Activated gamma-delta T cell treated with anti-CD3 and anti-CD28 coated beads, Interleukin-2, amount 50 U/mL, for 16 hours (primary cell): Measurements from ENCODE around the gene MUC2.

Experiments
- DNase-seq: peaks from one replicate; pipeline ENCODE4 v3.0.0-alpha.2; 2020; ENCODE audit warnings: low read depth

Gene MUC2

DNA sequence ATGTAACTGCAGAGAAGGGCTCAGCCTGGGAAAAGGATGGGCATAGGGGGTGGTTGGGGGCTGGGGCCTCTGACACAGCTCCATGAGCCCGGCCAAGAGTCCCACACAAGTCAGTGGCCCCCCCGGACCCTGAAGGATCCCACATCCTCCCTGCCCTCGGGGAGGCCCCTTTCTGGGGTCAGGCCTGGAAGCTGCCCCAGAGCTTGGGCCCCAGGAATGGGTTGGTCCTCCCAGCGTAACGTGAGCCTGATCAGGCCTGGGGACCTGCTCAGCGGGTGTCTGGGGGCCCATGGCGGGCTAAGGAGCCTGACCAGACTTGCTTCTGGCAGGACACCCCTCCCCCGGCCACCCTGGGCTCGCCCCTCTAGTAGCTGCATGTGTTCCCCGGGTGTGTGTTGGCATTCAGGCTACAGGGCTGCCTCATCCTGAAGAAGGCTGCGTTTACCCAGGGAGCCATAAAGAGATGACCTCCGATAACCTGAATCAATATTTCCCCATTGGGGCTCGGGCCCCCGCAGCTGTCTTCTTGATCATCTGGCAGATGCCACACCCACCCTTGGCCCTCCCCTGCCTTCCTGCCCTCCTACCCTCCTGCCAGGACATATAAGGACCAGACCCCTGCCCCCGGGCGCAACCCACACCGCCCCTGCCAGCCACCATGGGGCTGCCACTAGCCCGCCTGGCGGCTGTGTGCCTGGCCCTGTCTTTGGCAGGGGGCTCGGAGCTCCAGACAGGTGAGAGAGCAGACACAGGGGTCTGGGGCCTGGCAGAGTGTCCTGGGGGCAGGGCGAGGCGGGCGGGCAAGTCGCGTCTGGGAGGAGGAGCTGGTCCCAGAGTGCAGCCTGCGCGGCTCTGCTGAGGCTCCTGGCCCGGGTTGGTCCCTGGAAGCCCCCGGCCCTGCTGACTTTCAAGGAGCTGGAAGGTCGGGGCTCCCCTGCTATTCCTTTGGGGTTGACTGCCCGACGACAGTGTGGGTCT is at the start of gene MUC2:
Gene MUC2 (plus strand): TSS at position 631 of the 978 bp plus-strand sequence.
- no peak for DNase-seq

DNA sequence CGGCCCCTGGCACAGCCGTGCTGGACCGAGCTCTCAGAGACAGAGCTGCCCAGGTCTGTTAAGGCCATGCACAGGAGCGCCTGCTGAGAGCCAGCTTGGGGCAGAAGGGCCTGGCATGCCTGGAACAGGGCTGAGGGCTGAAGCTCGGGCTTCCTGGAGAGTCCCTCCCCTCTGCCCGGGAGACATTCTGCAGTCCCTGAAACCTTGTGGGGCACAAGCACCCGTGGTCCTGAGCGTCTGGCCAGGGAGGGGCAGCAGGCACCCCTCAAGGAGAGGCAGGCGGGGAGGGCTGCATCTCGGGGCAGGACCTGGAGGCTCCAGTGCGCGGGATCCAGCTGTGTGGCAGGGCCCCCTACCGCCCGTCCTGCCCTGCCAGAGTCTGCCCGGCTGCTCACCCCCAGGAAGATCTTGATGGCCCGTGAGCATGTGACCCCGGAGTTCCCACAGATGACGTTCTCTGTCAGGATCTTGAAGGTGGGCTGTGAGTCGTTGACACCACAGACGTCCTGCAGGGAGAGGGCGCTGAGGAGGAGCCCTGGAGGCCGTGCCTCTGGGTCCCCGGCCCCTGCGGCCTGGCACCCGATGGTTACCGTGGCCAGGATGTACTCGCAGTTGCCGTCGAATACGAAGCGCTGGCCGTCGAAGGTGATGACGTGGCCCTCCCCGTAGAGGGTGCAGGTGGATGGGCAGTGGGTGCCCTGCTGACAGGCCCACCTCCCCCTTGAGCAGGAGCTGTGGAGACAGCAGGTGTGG is 49.1 kb upstream of the MUC2 start:
- DNase-seq: no peak

DNA sequence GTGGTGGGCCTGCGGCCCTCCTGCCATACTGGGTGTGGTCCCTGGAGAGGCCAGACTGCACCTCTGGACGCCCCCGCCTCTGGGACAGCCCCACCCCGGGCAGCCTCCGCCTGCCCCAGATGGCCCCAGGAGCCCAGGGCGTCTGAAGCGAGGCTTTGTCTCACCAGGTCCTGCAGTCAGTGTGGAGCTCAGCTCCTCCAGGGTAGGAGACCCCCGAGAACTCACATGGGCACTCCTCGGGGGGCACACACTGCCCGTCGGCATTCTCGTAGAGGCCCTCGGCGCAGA is 48.6 kb upstream of the MUC2 start:
- DNase-seq: no peak

DNA sequence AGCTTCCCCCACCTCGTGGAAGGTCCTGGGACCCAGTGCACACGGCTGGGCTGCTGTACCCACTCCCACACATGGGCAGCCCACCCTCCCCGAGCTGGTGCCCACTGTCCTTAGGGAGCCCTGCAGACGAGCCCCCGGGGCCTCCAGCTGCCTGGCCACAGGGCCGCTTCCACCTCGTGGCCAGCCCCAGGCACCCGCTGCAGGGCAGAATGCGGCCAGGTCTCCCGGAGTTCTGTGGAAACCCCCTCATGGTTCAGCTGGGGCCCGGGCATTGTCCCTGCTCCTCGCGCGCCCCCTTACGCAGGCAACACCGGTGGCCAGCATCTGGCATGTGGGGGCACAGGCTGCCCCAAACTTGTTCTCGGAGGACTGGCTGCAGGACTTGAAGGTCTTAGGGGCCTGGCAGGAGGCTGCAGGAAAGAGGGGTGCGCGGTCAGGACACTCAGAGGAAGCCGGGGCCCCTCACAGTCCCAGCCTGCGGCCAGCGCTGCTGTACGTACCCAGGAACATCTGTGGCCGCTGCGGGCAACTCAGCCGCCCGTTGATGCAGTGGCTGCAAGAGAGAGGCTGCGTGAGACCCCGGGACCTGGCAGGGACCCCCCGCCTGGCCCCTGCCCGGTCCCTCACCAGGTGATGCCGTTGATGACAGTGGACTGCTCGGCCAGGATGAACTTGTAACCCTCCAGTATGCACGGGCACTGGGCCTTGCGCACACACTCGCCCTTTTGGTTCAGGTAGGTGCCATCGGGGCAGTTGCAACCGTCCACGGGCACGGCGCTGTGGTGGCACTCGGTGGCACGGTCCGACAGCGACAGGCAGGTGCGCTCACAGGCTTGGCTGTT is 47.8 kb upstream of the MUC2 start:
- no peak for DNase-seq

DNA sequence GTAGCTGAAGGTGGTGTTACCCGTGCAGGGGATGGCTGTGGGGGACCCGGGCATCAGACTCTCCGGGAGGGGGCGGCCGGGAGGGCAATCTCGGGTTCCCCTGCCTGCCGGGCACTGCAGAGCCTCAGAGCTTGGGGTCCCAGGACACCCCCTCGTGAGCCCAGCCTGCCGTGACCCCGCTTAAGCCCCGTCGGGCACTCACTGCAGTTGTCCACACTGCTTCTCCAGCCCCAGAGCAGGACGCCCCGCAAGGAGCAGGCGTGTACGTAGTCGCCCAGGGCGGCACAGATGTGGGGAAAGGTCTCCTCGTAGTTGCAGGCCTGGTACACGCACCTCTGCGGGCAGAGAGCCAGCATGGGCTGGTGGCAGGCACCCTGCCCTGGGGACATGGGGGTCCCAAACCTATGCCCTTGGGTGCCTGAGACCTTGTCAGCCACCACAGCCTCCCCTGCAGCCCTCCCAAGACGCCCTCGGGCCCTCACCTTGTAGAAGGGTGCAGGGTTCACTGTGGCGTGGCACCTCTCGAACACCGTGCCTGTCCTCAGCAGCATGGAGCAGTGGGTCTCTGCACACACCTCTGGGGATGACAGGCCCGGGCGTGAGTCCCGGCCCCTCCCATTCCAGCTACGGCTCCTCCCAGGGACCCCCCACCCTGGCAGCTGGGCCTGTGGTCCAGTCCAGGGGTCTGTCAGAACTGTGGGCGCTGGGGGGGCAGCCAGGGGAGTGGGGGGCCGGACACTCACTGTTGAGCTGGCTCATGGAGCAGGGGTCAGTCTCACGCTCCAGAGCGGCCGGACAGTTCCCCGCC is 47.0 kb upstream of the MUC2 start:
- no peak for DNase-seq

DNA sequence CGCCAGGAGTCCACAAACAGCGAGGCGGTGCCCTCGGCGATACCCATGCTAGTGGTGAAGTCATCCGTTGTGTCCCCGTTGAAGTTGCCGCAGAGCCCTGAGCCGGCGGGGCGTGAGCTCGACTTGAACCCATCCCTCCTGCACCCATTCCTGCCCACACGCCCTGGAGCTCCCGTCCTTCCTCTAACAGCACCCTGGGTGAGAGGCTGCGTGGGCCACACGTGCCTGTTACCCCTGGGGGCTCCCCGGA is 46.5 kb upstream of the MUC2 start:
- DNase-seq: no peak

DNA sequence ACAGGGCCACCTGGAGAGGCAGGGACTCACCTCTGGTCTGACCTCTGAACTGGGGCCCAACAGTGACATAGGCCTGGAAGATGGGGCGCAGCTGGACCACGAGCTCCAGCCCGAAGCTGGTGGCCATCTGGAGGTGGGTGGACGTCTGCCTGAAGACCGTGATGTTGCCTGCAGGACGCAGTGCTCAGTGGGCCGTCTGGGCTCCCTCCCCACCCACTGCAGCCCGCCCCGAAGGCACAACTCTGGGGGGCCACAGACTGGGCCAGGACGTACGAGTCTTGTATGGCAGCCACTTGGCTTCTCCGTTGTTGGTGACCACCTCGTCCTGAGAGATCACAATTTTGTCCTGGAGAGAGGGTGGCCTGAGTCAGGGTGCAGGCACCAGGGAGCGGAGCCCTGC is 46.1 kb upstream of the MUC2 start:
- no peak for DNase-seq

DNA sequence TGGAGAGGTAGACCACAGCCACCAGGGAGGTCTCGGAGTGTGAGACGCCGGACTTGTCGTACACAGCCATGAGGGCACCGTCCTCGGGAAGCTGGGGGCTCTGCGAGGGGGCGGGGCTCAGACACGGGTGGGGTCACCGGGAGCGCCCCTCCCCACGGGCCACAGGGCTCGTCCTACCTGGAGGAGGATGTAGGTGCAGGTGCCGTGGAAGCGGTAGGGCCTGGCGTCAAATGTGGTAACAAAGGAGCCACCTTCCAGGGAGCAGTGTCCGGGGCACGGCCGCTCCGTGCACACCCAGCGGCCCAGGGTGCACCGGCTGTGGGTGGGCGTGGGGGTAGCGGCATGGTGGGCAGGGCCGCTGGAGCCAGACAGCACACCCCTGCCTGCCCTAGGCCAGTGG is 45.6 kb upstream of the MUC2 start:
- DNase-seq: no peak

DNA sequence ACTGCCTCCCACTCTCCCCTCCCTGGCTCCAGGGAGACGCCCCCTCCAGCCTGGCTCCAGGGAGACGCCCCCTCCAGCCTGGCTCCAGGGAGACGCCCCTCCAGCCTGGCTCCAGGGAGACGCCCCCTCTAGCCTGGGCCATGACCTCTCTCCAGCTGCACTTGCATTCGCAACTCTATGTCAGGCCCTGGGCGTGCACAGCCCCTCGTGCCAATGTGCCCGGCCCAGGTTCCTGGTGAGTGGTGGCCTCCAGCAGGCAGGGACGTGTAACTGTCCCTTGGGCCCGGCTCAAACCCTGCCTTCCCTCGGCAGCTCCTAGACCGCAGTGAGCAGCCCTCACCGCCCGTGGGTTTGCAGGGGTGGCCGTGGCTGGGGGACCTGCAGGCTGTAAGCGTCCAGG is 45.0 kb upstream of the MUC2 start:
- no peak for DNase-seq

DNA sequence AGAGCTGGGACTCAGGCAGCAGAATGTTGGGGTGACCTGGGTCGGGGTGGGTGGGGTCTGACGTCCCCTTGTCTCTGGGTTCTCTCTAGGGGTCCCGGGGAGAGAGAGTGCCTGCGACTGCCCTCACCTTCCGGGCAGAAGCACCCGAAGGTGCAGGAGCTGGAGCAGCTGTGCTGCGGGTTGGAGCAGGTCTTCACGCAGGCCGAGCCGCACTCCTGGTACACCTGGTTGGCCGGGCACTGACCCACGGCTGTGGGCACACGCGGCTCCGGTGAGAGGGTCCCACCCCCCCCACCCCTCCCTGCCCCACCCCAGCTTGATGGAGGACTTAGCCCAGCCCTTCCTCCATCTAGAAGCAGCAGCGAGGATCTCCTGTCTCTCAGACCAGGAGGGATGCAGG is 44.6 kb upstream of the MUC2 start:
- DNase-seq: no peak

DNA sequence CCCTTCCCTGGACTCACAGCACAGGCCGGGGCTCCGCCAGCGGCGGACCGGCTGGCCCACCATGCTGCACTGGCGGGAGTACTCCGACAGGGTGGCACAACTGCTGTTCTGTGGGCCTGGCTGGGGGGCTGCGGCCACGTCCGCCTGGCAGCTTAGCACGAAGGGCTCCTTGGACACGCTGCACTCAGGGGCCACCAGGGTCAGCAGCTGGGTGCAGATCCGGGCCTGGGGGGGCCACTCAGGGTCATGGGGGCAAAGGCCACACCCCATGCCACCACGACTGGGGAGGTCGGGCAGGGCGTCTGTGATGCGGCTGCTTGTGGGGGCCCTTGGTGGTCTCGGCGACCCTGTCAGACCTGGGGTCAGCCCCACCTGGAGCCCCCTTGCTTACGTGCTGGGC is 44.1 kb upstream of the MUC2 start:
- DNase-seq: no peak

DNA sequence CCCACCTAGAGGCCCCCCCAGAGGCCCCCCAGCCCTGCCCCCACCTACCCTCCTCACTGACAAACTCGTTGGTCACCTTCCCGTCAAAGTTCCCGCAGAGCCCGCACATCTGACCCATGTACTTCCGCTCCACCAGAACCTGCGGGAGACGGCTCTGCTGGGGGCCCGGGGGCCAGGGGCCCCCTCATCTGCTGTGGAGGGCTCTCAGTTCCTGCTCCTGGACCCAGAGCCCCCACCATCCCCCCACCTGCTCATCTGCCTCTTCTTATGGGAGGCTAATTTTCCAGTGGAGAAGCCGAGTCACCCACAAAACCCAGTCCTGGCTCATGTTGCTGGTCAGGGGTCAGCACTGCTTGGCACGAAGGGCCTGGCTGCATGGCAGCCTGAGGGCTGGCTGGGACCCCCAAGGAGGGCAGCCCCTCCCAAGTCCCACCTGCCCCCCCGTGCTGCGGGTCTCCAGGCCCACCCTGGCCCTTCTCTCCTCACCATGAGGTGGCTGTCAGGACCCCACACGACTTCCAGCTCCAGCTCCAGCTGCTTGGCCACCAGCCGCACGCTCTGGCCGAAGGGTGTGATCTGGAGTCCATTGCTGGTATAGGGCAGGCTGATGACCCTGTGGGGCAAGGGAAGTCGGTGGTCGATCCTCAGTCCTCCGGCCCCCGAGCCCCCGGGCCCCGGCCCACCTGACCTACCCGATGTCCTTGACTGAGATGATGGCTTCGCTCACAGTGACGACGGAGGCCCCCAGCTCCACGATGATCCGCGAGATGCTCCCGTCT is 43.4 kb upstream of the MUC2 start:
- DNase-seq: no peak

DNA sequence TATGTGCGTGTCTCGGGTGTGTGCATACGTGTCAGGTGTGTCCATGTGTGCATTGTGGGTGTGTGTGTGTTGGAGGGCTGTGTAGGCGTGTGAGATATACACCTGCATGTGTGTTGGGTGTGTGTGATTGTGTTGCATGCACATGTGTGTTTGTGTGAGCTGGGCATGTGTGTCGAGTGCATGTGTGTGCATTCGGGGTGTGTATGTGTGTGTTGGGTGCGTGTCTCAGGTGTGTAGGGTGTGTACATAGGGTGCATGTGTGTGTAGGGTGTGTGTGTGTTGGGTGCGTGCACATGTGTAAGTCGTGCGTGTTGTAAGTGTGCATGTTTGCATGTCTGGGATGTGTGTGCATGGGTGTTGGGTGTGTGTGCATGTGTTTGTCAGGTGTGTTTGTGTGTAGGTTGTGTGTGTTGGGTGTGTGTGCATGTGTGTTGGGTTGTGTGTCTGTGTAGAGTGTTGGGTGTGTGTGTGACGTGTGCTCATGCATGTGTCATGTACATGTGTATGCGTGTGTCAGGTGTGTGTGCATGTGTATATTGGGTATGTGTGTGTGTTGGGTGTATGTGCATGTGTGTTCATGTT is 42.3 kb upstream of the MUC2 start:
- no peak for DNase-seq

DNA sequence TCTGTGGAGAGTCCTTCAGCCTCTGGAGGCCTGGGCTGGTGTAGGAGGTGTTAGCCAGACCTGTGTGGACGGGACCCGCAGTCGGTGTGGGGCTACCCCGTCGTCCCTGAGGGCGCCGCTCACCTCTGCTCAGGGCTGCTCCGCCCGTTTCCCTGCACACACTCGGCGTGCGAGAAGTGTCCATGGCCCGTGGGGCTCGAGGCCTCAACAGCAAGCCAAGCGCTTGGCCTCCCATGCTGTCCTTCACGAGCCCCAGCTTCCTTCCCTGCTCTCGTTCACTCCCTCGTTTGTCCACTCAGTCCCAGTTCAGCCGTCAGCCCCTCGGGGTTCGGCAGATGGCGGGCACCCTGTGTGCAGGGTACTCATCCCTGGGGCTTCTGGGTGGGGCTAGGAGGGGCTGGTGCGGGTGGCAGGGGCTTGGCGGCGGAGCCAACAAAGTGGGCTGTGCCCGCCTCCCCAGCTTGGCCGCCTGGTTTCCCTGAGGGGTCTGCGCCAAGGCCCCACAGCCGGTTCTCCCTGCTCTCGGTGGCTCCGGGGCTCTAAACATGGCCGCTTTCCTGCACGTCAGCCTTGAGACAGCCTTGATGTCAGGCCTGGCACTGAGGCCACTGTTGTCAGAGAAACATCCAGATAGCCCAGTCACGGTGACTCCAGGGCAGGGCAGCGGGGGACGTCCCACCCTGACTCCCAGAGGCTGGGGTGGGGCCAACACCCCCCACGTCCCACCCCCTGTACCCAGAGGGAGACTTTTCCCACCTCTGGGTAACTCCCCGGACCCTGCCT is 41.5 kb upstream of the MUC2 start:
- DNase-seq: no peak

DNA sequence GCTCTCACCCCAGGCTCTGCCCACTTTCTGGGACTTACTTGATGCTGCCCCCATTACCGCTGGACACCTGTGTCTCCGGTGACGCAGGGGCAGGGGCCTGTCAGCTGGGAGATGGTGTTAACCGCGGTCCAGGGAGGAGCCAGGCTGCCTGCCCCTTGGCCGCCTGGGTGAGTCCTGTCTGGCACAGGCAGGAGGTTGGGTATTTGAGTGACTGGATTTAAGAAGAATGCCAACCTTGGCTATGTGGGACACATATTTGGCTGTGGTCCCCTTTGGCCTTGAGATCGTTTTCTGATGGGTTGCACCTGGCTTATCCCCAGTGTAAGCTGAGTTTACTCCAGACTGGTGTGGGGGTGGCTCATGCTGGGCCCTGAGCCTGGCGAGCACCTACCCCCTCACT is 40.7 kb upstream of the MUC2 start:
- no peak for DNase-seq

DNA sequence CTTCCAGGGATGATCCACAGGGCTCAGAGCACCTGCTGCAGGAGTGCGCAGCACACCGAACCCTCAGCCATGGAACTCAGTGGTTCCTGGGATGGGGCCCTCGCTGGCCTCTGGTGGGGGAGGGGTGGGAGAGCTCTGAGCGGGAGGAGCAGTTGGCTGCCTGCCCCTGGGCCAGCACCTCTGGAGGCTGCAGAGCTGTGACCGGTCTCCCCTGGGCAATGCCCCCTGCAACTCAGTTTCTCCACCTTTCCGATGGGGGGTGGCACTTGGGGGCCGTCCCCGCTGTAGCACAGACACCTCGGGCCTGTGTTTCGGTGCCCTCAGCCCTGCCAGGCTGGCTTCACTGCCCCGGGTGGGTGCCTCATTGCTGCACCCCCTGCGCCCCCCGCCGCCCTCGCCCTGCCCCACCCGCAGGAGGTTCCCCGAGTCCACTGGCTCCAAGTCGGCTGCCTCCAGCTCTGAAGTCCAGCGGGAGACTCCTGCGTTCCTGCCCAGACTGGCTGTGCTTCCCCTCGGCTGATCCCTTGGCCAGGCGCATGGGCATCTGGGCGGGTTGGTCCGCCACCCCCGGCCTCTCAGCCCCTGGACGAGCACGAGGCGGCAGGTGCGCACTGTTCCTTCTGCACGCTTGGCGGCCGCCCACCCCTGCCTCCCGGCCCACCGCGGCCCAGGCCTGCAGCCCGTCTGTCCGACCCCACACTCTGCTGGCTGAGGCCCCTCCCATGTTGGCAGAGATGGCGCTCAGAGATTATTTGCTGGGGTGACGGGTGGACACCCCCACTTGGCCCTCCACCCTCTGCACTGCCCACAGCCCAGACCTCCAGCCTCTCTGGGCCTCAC is 40.0 kb upstream of the MUC2 start:
- DNase-seq: no peak

DNA sequence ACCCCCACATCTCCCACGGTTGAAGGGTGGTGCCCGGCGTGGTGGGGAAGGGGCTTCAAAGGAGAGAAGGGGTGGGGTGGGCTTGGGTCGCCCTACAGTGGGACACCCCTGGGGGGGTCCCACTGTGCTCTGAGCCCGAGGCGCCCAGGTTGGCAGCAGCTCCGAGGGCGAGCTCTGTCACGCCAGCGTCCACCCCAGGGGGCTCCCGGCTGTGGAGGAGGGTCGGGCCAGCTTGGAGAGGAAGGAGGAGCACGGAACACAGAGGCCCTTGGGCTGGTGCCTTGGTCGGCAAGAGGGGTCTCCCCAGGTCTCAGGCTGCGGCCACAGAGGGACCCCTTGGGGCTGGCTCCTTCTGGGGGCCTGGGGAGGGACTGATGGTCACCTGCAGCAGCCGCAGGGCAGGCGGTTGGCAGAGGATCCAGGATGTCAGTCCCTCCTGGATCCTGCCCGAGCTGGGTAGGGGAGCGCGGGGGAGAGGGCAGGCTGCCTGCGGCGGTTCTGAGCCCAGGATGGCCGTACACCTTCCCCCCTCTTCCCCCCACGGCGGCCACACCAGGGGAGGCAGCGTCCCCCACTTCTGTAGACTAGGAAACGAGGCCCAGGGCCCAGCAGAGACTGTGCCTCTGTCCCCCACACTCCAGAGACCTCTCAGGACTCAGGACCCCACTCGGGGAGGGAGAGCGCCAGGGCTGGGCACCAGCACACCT is 38.9 kb upstream of the MUC2 start:
- DNase-seq: no peak

DNA sequence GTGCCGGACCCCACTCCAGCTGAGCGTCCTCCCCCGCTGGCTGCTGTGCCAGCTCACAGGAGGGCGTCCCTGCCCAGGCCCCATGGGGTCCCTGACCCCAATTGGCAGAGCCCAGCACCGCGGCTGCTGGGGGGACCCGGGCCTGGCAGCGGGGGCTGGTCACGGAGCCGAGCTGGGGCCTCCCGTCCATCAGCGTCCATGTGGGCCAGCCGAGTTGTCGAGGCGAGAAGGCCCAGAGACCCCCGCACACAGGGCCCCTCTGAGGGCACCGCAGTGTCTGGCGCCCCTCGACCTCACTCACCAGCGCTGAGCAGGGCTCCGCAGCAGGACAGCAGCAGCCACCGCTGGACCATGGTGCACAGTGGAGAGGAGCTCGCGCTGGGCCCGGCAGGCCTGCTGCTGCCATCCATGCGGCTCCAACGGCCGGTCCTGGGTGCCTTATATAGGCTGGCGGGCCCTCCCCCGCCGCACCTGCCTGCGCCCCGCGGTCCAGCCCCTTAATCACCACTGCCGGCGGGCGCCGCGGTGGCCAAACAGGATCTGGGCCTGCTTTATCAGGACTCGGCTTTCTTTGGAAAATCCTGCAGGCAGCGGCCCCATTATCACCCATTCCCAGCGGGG is 38.3 kb upstream of the MUC2 start, which contains the start of gene MUC6:
Gene MUC6 (minus strand): TSS at position 416 of the 621 bp plus-strand sequence. CDS start 63 bp downstream, at position 353.
- no peak for DNase-seq
